DND-41 (cell line): Measurements from ENCODE around the gene DDX51.

Experiments
- ATAC-seq: fragments of 200-7000 bp; cut with Tn5 transposase; 3 replicates; pipeline ENCODE4 v1.9.1; 2021; ENCODE audit warnings: low read depth; ENCODE audit not compliant: insufficient read depth
- DNase-seq: peaks from one replicate; pipeline ENCODE4 v3.0.0-alpha.2; 2020
- H2AFZ ChIP-seq: 2 replicates; pipeline ENCODE4 v1.6.0; 2012; ENCODE audit warnings: low read depth, low read length
- H3K27ac ChIP-seq: 2 replicates; pipeline ENCODE4 v1.5.1; 2012; ENCODE audit warnings: low read length, inconsistent platforms
- H3K27me3 ChIP-seq: fragments of 200-600 bp; sonication (generic); 2 replicates; pipeline ENCODE4 v1.6.0; 2012; ENCODE audit warnings: low read length, mild to moderate bottlenecking, inconsistent platforms; ENCODE audit not compliant: insufficient read depth, poor library complexity
- H3K36me3 ChIP-seq: 2 replicates; pipeline ENCODE4 v1.5.1; 2012; ENCODE audit warnings: low read length, inconsistent platforms; ENCODE audit not compliant: insufficient read depth
- H3K4me1 ChIP-seq: 2 replicates; pipeline ENCODE4 v1.5.1; 2012; ENCODE audit warnings: mild to moderate bottlenecking, low read length; ENCODE audit not compliant: insufficient read depth
- H3K4me2 ChIP-seq: 2 replicates; pipeline ENCODE4 v1.6.0; 2012; ENCODE audit warnings: mild to moderate bottlenecking, moderate library complexity, low read length, inconsistent platforms; ENCODE audit not compliant: insufficient read depth
- H3K4me3 ChIP-seq, 2 experiments: fragments of 200-600 bp in 1 of 2; shearing (Covaris generic) in 1 of 2; 2 replicates each; pipeline ENCODE4 v1.5.1; 2012 to 2016; ENCODE audit warnings: inconsistent platforms in 2 of 2, low read length in 2 of 2, mild to moderate bottlenecking in 2 of 2, low read depth in 1 of 2, moderate library complexity in 1 of 2
- H3K79me2 ChIP-seq: 2 replicates; pipeline ENCODE4 v1.6.0; 2012; ENCODE audit warnings: low read length, inconsistent platforms; ENCODE audit not compliant: insufficient read depth
- H3K9ac ChIP-seq: 2 replicates; pipeline ENCODE4 v1.6.0; 2012; ENCODE audit warnings: low read depth, mild to moderate bottlenecking, inconsistent platforms, low read length, moderate library complexity
- H3K9me3 ChIP-seq: 2 replicates; pipeline ENCODE4 v1.5.1; 2012; ENCODE audit warnings: low read length, moderate library complexity, mild to moderate bottlenecking, inconsistent platforms; ENCODE audit not compliant: insufficient read depth, severe bottlenecking
- H4K20me1 ChIP-seq: 2 replicates; pipeline ENCODE4 v1.6.0; 2012; ENCODE audit warnings: low read length; ENCODE audit not compliant: insufficient read depth
- CTCF ChIP-seq: IDR thresholded peaks from 2 replicates; pipeline ENCODE4 v1.5.1; 2012; ENCODE audit warnings: borderline replicate concordance, low read length, moderate library complexity, mild to moderate bottlenecking; ENCODE audit not compliant: poor library complexity, severe bottlenecking; ENCODE audit errors: extremely low read depth
- EZH2 ChIP-seq: IDR thresholded peaks from 3 replicates; pipeline ENCODE4 v1.6.1; 2012; ENCODE audit warnings: borderline replicate concordance, low read depth, mild to moderate bottlenecking, moderate library complexity, low read length, inconsistent platforms; ENCODE audit not compliant: severe bottlenecking

Gene DDX51

GRCh38 chr12:132168311-132169031, 24.4 kb upstream of the DDX51 start:
- ATAC-seq (no peak), DNase-seq (no peak)
- Histone ChIP-seq H4K20me1 (peaks cover 4% of the 10 kb centered on the region; the same call in 1 of the 2 replicates), H2AFZ (no peak overlapping the region), H3K9me3 (no peaks in the 10 kb centered on the region), H3K27ac (no peak overlapping the region), H3K4me1 (no peaks in the 10 kb centered on the region), H3K36me3 (no peaks in the 10 kb centered on the region), H3K9ac (no peak overlapping the region), H3K27me3 (no peaks in the 10 kb centered on the region), H3K79me2 (no peaks in the 10 kb centered on the region), H3K4me2 (no peak overlapping the region), H3K4me3 (no peak overlapping the region)
- TF ChIP-seq CTCF: no peak

- H3K9ac ChIP-seq: no peak overlapping the region
- peak; percentile 73 for DNase-seq
These were observed 23.6 kb upstream of the DDX51 start for GRCh38 chr12:132167611-132168310.

GRCh38 chr12:132166801-132167591, 22.9 kb upstream of the DDX51 start:
- Histone ChIP-seq H3K27ac (no peak overlapping the region), H3K4me2 (no peak overlapping the region), H3K4me1 (peaks cover 4% of the 10 kb centered on the region; the same call in 1 of the 2 replicates), H3K79me2 (no peaks in the 10 kb centered on the region), H3K36me3 (no peaks in the 10 kb centered on the region), H2AFZ (no peak overlapping the region), H3K4me3 (no peak overlapping the region), H3K9me3 (no peaks in the 10 kb centered on the region), H4K20me1 (peaks cover 11% of the 10 kb centered on the region), H3K27me3 (peaks cover 8% of the 10 kb centered on the region), H3K9ac (no peak overlapping the region)
- no peak for TF ChIP-seq EZH2
- TF ChIP-seq CTCF: no peak
- DNase-seq (no peak), ATAC-seq (no peak)

More at GRCh38 chr12:132167611-132168310, 23.6 kb upstream of the DDX51 start:
- Histone ChIP-seq H3K4me2 (no peak overlapping the region), H3K27me3 (peaks cover 7% of the 10 kb centered on the region), H3K79me2 (no peaks in the 10 kb centered on the region), H3K36me3 (no peaks in the 10 kb centered on the region), H3K27ac (no peak overlapping the region), H2AFZ (no peak overlapping the region), H3K4me1 (0 out of 2 replicates have a peak, but pooled peaks cover 4% of the 10 kb centered on the region), H3K9me3 (no peaks in the 10 kb centered on the region), H3K4me3 (no peak overlapping the region), H4K20me1 (peaks cover 9% of the 10 kb centered on the region; the same call in 1 of the 2 replicates)
- peak; percentile 73 for ATAC-seq
- no peak for TF ChIP-seq EZH2
- no peak for TF ChIP-seq CTCF
